Activated T-helper 2 cell treated with anti-CD3 and anti-CD28 coated beads, Interferon-gamma antibody, Interleukin-2, Interleukin-4, amounts not matched to agents 10 μg/mL and 5 μg/mL and 100 μg/mL, durations not matched to agents 14 hours and 24 hours and 36 hours (primary cell): Measurements from ENCODE around the gene PSMG3. TPM values are rescaled to one million over a fixed set of nuclear protein-coding genes. Genes with fewer than 3 reads are reported as not detected.

Source experiments
- DNase-seq: peaks from one replicate; pipeline ENCODE4 v3.0.0; 2021; ENCODE audit warnings: low spot score
- H3K27ac Mint-ChIP-seq: one replicate; pipeline ENCODE4 v1.8.0; 2021; ENCODE audit warnings: mixed read lengths
- H3K27me3 Mint-ChIP-seq: one replicate; pipeline ENCODE4 v1.8.0; 2021; ENCODE audit warnings: low read depth, mixed read lengths
- H3K36me3 Mint-ChIP-seq: one replicate; pipeline ENCODE4 v1.8.0; 2021; ENCODE audit warnings: low read depth, mixed read lengths
- H3K4me1 Mint-ChIP-seq: one replicate; pipeline ENCODE4 v1.8.0; 2021; ENCODE audit warnings: low read depth, mixed read lengths
- H3K4me3 Mint-ChIP-seq: one replicate; pipeline ENCODE4 v1.8.0; 2021; ENCODE audit warnings: low read depth, mild to moderate bottlenecking, moderate library complexity, mixed read lengths
- H3K9me3 Mint-ChIP-seq: one replicate; pipeline ENCODE4 v1.8.0; 2021; ENCODE audit warnings: mixed read lengths
- intact Hi-C: fragments of 100-400 bp; cut with micrococcal nuclease; formaldehyde crosslinking; loops from one replicate; pipeline ENCODE4 v1.15.1; 2023
- total RNA-seq: library from RNA; stranded (reverse); gene quantifications from 2 replicates; pipeline ENCODE4 v1.2.3, GENCODE V29; 2022

PSMG3 gene, protein sequence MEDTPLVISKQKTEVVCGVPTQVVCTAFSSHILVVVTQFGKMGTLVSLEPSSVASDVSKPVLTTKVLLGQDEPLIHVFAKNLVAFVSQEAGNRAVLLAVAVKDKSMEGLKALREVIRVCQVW
- total RNA-seq: 44.5 and 45.9 TPM in 2 replicates

- Mint-ChIP-seq H3K9me3 (no peaks in the 10 kb centered on the region), H3K4me3 (peak within 1 kb of the TSS; percentile 89), H3K27me3 (no peaks in the 10 kb centered on the region), H3K27ac (peak within 1 kb of the TSS; percentile 88), H3K36me3 (peaks cover 29% of the 10 kb centered on the region), H3K4me1 (peaks cover 25% of the 10 kb centered on the region)
- intact Hi-C loops: loop anchor here (1.0 to 10.0 kb wide), 4 partner anchors 37 to 835 kb away; partner anchors contain the start of genes CHST12, INTS1, MRM2 and NUDT1
- DNase-seq: peak; percentile 84
Measured at GRCh38 chr7:1569833-1570632, at the start of gene PSMG3. Gene PSMG3, minus strand, starts transcription at chr7:1570032. Its CDS starts 693 bp downstream, at chr7:1569339.

GRCh38 chr7:1618475-1618874, 48.6 kb upstream of the PSMG3 start:
- Mint-ChIP-seq H3K9me3 (peaks cover 13% of the 10 kb centered on the region), H3K4me3 (no peak overlapping the region), H3K4me1 (no peaks in the 10 kb centered on the region), H3K36me3 (no peaks in the 10 kb centered on the region), H3K27ac (no peak overlapping the region), H3K27me3 (no peaks in the 10 kb centered on the region)
- intact Hi-C loops: no loop called here
- DNase-seq: no peak

- H3K9me3 Mint-ChIP-seq: peaks cover 13% of the 10 kb centered on the region
- intact Hi-C loops: no loop called here
- no peaks in the 10 kb centered on the region for H3K4me1 Mint-ChIP-seq
- no peak overlapping the region for H3K27ac Mint-ChIP-seq
- no peak for DNase-seq
- no peaks in the 10 kb centered on the region for H3K36me3 Mint-ChIP-seq
- H3K4me3 Mint-ChIP-seq: no peak overlapping the region
- no peaks in the 10 kb centered on the region for H3K27me3 Mint-ChIP-seq
Measured at GRCh38 chr7:1617957-1618356, 48.1 kb upstream of the PSMG3 start.

- no peak for DNase-seq
- intact Hi-C loops: no loop called here
Measured at GRCh38 chr7:1616741-1617140, 46.9 kb upstream of the PSMG3 start.

DNA sequence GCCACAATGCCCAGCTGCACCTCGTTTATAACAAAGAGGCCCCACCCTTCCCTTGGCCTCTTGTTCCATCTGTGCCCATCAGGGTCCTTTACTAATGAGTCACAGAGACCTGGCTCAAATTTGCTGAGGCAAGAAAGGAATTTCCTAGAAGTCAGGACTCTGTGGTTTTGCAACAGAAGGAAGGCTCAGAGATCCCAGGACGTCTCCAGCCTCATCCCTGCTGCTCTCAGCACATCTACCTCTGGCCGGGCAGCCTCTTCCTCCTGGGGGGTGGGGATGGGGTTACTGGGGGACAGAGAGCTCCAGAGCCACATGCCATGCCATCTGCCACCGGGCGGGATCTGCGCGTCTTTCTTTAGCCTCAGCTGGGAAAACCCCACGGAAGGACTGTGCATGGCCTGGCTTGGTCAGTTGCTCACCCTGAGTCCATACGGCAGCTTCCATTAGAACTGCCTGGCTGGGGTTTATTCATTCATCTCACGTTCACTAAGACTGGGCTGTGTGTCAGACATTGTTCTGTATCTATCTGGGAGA, 41.9 kb upstream of the PSMG3 start:
- Mint-ChIP-seq H3K36me3 (no peaks in the 10 kb centered on the region), H3K4me3 (no peak overlapping the region), H3K27ac (no peak overlapping the region), H3K27me3 (peaks cover 5% of the 10 kb centered on the region), H3K9me3 (no peaks in the 10 kb centered on the region), H3K4me1 (no peaks in the 10 kb centered on the region)
- intact Hi-C loops: no loop called here
- no peak for DNase-seq

More at GRCh38 chr7:1616741-1617140, 46.9 kb upstream of the PSMG3 start:
- Mint-ChIP-seq H3K27me3 (no peaks in the 10 kb centered on the region), H3K36me3 (no peaks in the 10 kb centered on the region), H3K9me3 (peaks cover 13% of the 10 kb centered on the region), H3K27ac (no peak overlapping the region), H3K4me1 (no peaks in the 10 kb centered on the region), H3K4me3 (no peak overlapping the region)

DNA sequence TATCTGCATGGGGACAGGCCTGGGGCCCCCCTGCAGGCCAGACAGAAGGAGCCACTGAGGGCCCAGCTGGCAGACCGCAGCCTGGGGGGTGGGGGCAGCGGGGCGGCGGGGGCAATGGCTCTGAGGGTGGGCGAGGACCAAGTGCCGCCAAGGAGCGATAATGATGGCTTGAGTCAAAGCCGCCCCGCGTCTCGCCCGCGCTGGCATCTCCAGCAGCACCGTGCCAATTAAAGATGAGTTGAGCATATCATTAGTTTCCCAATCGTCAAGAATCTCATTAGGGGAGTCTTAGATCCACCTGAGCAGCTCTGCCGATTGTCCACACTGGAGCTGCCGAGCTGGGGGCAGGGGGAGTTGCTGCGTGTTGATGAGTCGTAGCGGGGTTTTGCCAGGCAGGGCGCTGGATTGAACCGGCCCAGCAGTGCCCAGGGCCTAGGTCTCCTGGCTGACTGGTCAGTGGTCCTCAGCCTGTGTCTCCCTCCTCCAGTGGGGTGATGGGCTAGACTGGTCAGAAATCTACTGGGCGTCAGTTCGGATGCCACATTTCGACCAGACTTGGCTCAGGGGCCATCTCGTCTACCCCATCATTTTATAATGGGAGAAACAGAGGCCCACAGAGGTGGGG, 41.0 kb upstream of the PSMG3 start:
- no peaks in the 10 kb centered on the region for H3K9me3 Mint-ChIP-seq
- H3K27ac Mint-ChIP-seq: no peak overlapping the region
- H3K4me1 Mint-ChIP-seq: no peaks in the 10 kb centered on the region
- H3K27me3 Mint-ChIP-seq: peaks cover 8% of the 10 kb centered on the region
- no peaks in the 10 kb centered on the region for H3K36me3 Mint-ChIP-seq
- intact Hi-C loops: no loop called here
- H3K4me3 Mint-ChIP-seq: no peak overlapping the region
- DNase-seq: no peak

- intact Hi-C loops: no loop called here
- Mint-ChIP-seq H3K27me3 (peaks cover 11% of the 10 kb centered on the region), H3K4me3 (no peak overlapping the region), H3K4me1 (no peaks in the 10 kb centered on the region), H3K36me3 (no peaks in the 10 kb centered on the region), H3K27ac (no peak overlapping the region), H3K9me3 (no peaks in the 10 kb centered on the region)
- no peak for DNase-seq
Measured at GRCh38 chr7:1610013-1610677, 40.3 kb upstream of the PSMG3 start.

DNA sequence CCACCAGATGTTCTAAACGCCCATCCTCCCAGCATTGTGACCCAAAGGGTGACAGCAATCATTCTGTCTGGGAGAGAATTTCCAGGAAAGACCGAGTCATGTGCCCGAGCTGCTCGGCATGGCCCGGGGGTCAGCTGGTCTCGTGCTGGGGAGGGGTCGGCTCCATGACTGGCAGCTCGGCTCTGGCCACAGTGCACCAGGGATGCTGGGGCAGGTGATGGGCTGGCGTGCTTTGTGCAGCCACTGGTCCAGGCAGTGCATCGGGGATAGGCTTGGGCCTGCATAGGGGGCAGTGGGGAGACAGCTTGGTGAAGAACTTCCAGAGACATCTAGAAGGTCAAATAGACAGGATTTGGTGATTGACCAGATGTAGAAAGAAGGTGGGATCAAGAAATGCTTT, 39.2 kb upstream of the PSMG3 start:
- H3K9me3 Mint-ChIP-seq: no peaks in the 10 kb centered on the region
- no peak overlapping the region for H3K27ac Mint-ChIP-seq
- peaks cover 11% of the 10 kb centered on the region for H3K27me3 Mint-ChIP-seq
- intact Hi-C loops: no loop called here
- DNase-seq: no peak
- no peak overlapping the region for H3K4me3 Mint-ChIP-seq
- no peaks in the 10 kb centered on the region for H3K4me1 Mint-ChIP-seq
- H3K36me3 Mint-ChIP-seq: no peaks in the 10 kb centered on the region

DNA sequence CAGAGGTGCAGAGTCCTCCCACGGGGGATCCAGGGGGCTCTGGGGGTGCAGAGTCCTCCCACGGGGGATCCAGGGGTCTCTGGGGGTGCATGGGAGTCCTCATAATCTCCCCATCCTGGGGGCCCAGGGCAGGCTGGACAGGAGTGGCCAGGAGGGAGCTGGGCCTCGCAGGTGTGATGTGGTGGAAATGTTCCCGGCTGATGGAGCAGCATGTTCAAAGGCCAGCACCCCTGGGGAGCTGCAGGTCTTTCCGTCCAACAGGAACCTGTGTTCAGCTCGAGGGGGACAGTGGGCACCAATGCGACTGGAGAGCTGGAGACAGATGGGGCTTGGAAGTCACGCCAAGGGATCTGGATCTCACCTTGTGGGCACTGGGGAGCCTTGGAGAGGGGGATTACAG, 38.5 kb upstream of the PSMG3 start:
- no peak for DNase-seq

DNA sequence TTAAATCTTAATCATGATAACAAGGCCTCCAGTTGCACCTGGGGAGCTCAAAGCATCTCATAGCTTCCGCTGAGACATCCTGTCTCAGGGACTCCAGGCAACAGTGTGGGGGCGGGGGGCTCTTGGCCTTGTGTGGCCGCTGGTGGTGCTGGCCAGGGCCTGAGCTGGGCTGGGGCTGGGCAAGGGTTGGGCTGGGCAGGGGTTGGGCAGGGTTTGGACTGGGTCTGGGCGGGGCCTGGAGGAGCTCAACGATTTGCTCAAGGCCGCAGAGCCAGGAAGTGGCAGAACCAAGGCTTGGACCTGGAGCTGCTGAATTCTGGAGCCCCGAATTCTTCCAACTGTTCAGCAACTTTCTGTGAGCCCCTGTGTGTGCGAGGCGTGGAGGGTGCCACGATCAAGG, 37.9 kb upstream of the PSMG3 start:
- Mint-ChIP-seq H3K9me3 (no peaks in the 10 kb centered on the region), H3K27ac (no peak overlapping the region), H3K36me3 (no peaks in the 10 kb centered on the region), H3K4me1 (no peaks in the 10 kb centered on the region), H3K27me3 (peaks cover 11% of the 10 kb centered on the region), H3K4me3 (no peak overlapping the region)
- DNase-seq: no peak
- intact Hi-C loops: no loop called here

More for the DNA sequence above, 38.5 kb upstream of the PSMG3 start:
- H3K4me3 Mint-ChIP-seq: no peak overlapping the region
- H3K4me1 Mint-ChIP-seq: no peaks in the 10 kb centered on the region
- H3K27ac Mint-ChIP-seq: no peak overlapping the region
- peaks cover 11% of the 10 kb centered on the region for H3K27me3 Mint-ChIP-seq
- intact Hi-C loops: no loop called here
- H3K9me3 Mint-ChIP-seq: no peaks in the 10 kb centered on the region
- H3K36me3 Mint-ChIP-seq: no peaks in the 10 kb centered on the region

GRCh38 chr7:1607001-1607400, 37.2 kb upstream of the PSMG3 start:
- Mint-ChIP-seq H3K27me3 (peaks cover 11% of the 10 kb centered on the region), H3K4me3 (no peak overlapping the region), H3K36me3 (no peaks in the 10 kb centered on the region), H3K4me1 (no peaks in the 10 kb centered on the region), H3K27ac (no peak overlapping the region), H3K9me3 (no peaks in the 10 kb centered on the region)
- intact Hi-C loops: no loop called here
- DNase-seq: no peak

DNA sequence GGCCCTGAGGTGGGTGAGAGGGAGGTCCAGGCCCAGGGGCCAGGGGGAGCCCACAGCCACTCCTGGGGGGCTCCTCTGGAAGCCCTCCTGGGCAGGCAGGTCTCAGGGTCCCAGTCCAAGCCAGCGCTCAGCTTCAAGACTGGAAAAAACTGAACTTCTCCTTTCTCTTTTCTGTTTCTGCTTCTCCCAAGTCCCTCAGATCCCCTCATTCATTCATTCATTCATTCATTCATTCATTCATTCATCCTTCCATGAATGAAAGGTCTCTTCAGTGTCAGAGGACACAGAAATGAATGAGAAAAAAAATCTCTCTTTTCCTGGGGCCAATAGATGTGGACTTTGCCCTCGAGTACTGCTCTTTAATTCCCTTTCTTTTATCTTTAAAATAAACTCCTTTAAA, 34.6 kb upstream of the PSMG3 start:
- no peak for DNase-seq
- no peaks in the 10 kb centered on the region for H3K36me3 Mint-ChIP-seq
- intact Hi-C loops: no loop called here
- no peaks in the 10 kb centered on the region for H3K4me1 Mint-ChIP-seq
- no peak overlapping the region for H3K4me3 Mint-ChIP-seq
- H3K9me3 Mint-ChIP-seq: no peaks in the 10 kb centered on the region
- peaks cover 11% of the 10 kb centered on the region for H3K27me3 Mint-ChIP-seq
- no peak overlapping the region for H3K27ac Mint-ChIP-seq
